ENCODE results near the gene HNRNPH1.
"Not testable (repeated sequence)": the region's sequence is repeated elsewhere in the genome, so short reads cannot be mapped to it uniquely, and the experiment has no call there.

HNRNPH1 gene

DNA sequence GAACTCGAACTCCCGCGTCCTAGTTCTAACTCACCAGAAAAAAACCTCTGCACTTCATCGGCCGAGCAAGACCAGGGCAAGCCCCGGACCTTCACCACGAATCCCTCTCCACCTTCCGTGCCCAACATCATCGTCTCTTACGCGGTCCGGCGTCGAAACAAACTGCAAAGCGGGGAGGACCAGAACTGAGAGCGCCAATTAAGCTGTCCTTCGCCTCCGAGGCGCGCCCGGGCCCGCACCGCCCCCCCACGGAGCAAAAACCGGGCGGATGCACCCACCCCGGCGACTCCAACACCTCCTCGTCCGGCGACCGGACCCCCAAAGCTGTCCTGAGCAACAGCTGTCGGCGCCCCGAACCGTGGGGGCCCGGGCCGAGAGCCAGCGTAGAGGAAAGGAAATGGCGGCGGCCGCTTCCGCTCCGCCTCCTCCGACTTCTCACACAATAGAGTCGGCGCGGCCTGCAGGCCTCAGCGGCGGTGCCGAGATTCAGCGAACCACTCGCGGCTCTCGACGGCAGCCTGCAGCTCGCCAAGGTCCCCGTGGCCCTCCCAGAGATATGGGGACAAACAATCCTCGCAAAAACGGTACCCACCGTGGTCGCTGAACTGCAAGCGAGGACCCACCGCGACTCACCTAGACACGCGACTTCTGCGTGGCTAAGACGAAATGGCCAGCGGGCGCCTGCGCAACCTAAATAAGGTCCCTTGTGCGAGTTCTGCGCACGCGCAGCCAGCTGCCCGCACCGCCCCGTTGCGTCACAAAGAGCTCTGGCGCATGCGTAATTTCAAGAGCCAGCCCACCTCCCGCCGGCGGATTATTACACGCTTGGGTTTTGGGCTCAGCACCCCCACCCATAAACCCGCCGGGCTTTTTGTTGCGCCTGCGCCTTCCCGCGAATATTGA, at the start of gene HNRNPH1:
Gene HNRNPH1, minus strand, starts transcription at position 669 of the 903 bp plus-strand sequence. Its CDS starts 538 bp downstream, at position 131.
- peak; percentile 94 for DNase-seq

GRCh38 chr5:179668391-179668790, 44.9 kb upstream of the HNRNPH1 start:
- no peak for DNase-seq

DNA sequence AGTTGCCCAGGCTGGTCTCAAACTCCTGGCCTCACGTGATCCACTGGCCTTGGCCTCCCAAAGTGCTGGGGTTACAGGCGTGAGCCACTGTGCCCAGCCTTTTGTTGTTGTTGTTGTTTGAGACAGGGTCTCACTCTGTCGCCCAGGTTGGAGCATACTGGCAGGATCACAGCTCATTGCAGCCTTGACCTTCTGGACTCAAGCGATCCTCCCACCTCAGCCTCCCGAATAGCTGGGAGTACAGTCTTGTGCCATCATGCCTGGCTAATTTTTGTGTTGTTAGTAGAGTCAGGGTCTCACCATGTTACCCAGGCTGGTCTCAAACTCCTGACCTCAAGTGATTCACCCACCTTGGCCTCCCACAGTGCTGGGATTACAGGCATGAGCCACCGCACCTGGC, 38.2 kb upstream of the HNRNPH1 start:
- DNase-seq: not testable (repeated sequence)

DNA sequence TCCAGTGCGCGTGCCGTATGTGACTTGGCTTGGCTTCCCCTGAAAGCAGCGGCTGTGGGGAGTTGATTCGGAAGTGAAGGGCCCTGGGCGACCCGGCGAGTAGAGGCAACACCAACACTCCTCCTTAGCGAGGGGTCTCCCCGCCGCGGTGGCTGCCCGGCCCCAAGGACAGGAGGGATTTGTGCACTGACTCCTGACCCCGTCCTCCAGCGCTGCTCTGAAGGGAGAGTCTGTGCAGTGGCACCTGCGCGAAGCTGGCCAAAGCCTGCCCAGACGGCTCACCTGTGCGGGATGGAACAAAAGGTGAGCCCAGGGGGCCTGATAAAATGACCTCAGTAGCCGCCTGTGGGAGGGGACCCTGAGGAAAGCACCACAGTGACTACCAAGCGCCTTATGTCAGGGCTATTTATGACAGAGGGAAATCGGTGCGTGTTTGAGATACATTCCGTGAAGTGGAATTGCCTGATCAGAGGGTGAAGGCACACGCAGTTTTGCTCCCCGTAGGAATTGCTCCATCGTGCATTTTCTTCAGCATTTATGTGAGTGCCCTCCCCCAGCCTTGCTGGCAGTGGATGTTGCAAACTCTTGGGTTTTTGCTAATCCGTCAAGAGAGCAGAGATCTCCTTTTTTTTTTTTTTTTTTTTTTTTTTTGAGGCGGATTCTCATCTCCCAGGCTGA, 34.8 kb upstream of the HNRNPH1 start:
- not testable (repeated sequence) for DNase-seq

DNA sequence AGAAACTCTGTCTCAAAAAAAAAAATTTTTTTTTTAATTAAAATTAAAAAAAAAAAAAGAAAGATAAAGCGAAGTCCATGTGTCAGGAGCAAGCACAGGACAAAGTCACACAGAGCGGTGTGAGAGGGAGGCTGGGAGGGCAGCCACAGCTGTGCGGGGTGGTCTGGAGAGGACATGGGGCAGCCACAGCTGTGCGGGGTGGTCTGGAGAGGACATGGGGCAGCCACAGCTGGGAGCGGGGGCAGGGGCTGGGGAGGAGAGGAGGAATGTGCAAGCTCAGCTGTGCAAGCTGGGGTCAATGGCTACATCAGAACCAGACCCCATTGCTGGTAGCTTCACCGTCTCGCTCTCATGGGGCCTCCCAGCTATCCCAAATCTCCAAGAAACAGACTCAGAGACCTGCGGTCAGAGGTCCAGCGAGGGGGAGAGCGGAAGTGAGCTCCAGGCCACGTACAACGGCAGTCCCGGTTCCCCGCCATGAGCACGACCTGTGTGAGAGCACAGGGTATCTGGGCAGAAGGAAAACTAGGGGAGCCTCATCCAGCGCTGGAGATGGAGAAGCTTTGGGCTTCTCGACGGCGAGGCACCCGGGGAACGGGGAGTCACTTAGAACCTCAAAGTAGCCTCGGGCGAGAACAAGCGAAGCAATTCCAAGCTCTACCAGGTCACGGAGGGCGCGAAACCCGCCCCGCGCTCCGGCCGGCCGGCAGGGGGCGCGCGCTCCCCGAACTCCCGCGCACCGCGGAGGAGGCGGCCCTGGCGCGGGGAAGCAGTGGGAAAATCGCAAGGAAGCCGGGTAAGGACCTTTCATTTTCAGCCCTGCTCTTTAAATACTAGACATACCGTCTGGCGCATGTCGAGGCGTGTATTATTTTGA, 34.1 kb upstream of the HNRNPH1 start:
- DNase-seq: not testable (repeated sequence)

DNA sequence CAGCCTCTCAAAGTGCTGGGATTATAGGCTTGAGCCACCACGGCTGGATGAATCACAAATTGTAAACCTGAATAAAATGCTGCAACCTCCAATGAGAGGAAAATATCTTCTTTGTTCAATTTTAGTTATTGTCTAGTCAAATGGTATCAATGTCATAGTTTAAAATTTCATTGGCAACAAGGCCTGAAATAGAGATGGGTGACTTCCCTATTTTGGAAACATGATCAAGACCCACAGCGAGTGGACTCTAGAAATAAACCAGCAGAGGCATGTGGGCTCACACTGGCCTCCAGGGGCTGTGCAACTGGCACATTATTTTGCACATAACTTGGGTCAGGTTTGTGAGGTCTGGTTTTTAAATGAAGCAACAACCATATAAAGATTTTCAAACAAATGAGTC, 29.7 kb upstream of the HNRNPH1 start:
- not testable (repeated sequence) for DNase-seq

DNA sequence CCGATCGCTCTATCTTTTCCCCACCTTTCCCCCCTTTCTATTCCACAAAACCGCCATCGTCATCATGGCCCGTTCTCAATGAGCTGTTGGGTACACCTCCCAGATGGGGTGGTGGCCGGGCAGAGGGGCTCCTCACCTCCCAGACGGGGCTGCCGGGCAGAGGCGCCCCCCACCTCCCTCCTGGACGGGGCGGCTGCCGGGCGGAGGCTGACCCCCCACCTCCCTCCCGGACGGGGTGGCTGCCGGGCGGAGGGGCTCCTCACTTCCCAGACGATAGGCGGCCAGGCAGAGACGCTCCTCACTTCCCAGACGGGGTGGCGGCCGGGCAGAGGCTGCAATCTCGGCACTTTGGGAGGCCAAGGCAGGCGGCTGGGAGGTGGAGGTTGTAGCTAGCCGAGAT, 26.8 kb upstream of the HNRNPH1 start:
- not testable (repeated sequence) for DNase-seq

GRCh38 chr5:179649166-179649703, 25.8 kb upstream of the HNRNPH1 start:
- not testable (repeated sequence) for DNase-seq

DNA sequence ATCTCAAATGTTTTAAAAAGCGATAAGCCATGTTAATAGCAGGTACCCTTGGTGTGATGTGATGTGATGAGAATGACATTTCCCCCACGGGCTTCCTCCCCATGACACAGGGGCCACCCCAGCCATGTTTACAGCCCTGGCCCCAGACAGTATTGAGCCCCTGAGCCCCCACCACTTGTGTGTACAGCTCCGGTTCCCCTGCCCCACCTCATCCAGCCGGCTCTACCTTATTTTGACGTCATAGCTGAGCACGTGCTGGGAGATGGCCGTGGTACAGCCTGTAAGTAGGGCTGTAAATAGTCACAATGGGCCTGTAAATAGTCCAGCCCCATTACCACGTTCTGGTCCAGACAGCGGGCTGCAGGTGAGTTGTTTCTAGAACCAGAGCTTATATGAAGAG, 24.9 kb upstream of the HNRNPH1 start:
- no peak for DNase-seq

DNA sequence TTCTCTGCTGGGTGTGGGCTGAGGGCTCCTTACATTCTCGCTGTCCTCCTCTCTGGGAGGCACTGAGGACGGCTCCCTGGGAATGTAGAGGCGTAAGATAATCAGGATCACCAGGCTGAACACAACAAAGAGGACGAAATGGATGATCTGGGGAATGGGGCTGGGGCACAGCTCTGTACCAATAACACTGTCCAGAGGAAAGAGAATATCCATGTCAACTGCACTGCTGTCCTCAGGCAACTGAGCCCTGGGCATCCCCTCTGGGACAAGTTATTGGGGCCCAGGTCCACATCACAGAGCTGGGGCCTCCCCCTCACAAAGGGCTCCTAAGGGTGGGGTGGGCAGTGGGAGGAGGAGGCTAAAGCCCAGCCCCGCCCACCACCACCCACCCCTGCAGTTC, 21.3 kb upstream of the HNRNPH1 start:
- not testable (repeated sequence) for DNase-seq

GRCh38 chr5:179643141-179643920, 19.9 kb upstream of the HNRNPH1 start:
- not testable (repeated sequence) for DNase-seq

GRCh38 chr5:179642626-179643025, 19.2 kb upstream of the HNRNPH1 start:
- DNase-seq: not testable (repeated sequence)

- not testable (repeated sequence) for DNase-seq
Measured at GRCh38 chr5:179641745-179642144, 18.3 kb upstream of the HNRNPH1 start.

DNA sequence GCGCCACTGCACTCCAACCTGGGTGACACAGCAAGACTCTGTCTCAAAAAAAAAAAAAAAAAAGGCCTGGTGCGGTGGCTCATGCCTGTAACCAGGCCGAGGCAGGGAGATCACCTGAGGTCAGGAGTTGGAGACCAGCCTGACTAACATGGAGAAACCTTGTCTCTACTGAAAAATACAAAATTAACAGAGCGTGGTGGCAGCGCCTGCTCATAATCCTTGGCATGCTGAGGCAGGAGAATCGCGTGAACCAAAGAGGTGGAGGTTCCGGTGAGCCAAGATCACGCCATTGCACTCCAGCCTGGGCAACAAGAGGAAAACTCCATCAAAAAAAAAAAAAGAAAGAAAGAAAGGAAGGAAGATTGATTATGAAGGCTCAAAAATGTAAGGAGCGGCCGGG, 15.8 kb upstream of the HNRNPH1 start:
- not testable (repeated sequence) for DNase-seq

GRCh38 chr5:179634370-179635172, 11.1 kb upstream of the HNRNPH1 start:
- not testable (repeated sequence) for DNase-seq

GRCh38 chr5:179633501-179634369, 10.3 kb upstream of the HNRNPH1 start:
- not testable (repeated sequence) for DNase-seq

DNA sequence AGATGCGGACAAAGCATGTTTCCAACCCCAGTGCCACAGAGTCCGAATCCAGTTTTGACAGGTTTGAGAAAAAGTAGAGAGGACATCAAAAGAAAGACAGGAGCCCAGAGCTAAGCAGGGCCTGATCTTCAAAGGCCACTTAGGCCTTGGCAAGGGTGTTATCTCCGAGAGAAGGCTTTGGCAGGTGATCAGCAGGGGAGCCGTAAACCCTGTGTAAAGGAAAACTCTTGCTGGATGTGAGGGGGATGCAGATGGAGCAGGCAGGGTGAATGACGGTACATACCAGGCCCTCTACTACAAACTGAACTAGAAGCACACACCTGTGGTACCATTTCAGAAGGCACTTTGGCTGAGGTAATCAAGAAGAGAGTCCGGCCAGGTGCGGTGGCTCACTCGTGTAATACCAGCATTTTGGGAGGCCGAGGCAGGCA, 1.4 kb upstream of the HNRNPH1 start:
- DNase-seq: no peak

- no peak for DNase-seq
Measured at GRCh38 chr5:179623906-179624741, 653 bp upstream of the HNRNPH1 start.
